HepG2 (cell line): ENCODE data around the gene CACNA1G. TPM values are rescaled to one million over a fixed set of nuclear protein-coding genes. Genes with fewer than 3 reads are reported as not detected.

ENCODE experiments used
- ARNT2 ChIP-seq: sonication (generic); formaldehyde crosslinking; IDR thresholded peaks from 2 replicates; pipeline ENCODE4 v1.8.0; 2022; ENCODE audit warnings: mild to moderate bottlenecking, low read depth, missing genetic modification reagents, moderate library complexity
- EED ChIP-seq: sonication (generic); formaldehyde crosslinking; IDR thresholded peaks from 2 replicates; pipeline ENCODE4 v1.5.0; 2020; ENCODE audit warnings: mild to moderate bottlenecking, missing genetic modification reagents
- EP300 ChIP-seq, 3 experiments: sonication (generic) in 1 of 3; formaldehyde crosslinking in 1 of 3; IDR thresholded peaks; 2 replicates each; pipeline versions ENCODE4 v1.5.1 to v1.6.1; 2011 to 2020; ENCODE audit warnings: low read depth in 2 of 3, low read length in 2 of 3, borderline replicate concordance in 1 of 3, improper control_type of control experiment in 1 of 3, mild to moderate bottlenecking in 1 of 3, missing genetic modification reagents in 1 of 3, moderate library complexity in 1 of 3
- GRHL1 ChIP-seq: sonication (generic); formaldehyde crosslinking; conservative IDR thresholded peaks from 2 replicates; pipeline ENCODE4 v1.8.0; 2022; ENCODE audit warnings: missing genetic modification reagents
- HOXA7 ChIP-seq: sonication (generic); formaldehyde crosslinking; IDR thresholded peaks from 2 replicates; pipeline ENCODE4 v1.8.1; 2022; ENCODE audit warnings: mild to moderate bottlenecking, missing genetic modification reagents, moderate library complexity
- JDP2 ChIP-seq: sonication (generic); formaldehyde crosslinking; IDR thresholded peaks from 2 replicates; pipeline ENCODE4 v1.8.1; 2022; ENCODE audit warnings: missing genetic modification reagents, borderline replicate concordance
- MAFK ChIP-seq, 2 experiments: IDR thresholded peaks in 1 of 2; conservative IDR thresholded peaks in 1 of 2; 2 replicates each; pipeline ENCODE4 v1.6.1; 2011; ENCODE audit warnings: improper control_type of control experiment in 2 of 2, low read length in 2 of 2
- NAIF1 ChIP-seq: sonication (generic); formaldehyde crosslinking; IDR thresholded peaks from 2 replicates; pipeline ENCODE4 v1.5.0; 2020; ENCODE audit warnings: mild to moderate bottlenecking, missing genetic modification reagents, borderline replicate concordance
- SOX5 ChIP-seq: IDR thresholded peaks from 2 replicates; pipeline ENCODE4 v1.6.1; 2016; ENCODE audit warnings: borderline replicate concordance
- TIGD3 ChIP-seq: sonication (generic); formaldehyde crosslinking; IDR thresholded peaks from 2 replicates; pipeline ENCODE4 v1.5.1; 2020; ENCODE audit warnings: mild to moderate bottlenecking, missing genetic modification reagents, borderline replicate concordance
- TMF1 ChIP-seq: sonication (generic); formaldehyde crosslinking; IDR thresholded peaks from 2 replicates; pipeline ENCODE4 v1.8.1; 2022; ENCODE audit warnings: low read depth, missing genetic modification reagents
- XRCC5 ChIP-seq: fragments of 200-400 bp; formaldehyde crosslinking; optimal IDR thresholded peaks from 2 replicates; pipeline ENCODE3; 2017; ENCODE audit warnings: mild to moderate bottlenecking, low read length
- YEATS2 ChIP-seq: sonication (generic); formaldehyde crosslinking; IDR thresholded peaks from 2 replicates; pipeline ENCODE4 v1.4.0; 2020; ENCODE audit warnings: missing genetic modification reagents, borderline replicate concordance
- ZNF180 ChIP-seq: sonication (generic); formaldehyde crosslinking; IDR thresholded peaks from 2 replicates; pipeline ENCODE4 v1.4.0; 2020; ENCODE audit warnings: low read depth, missing genetic modification reagents, borderline replicate concordance
- ZNF543 ChIP-seq: sonication (generic); formaldehyde crosslinking; IDR thresholded peaks from 2 replicates; pipeline ENCODE4 v1.4.0; 2020; ENCODE audit warnings: mild to moderate bottlenecking, missing genetic modification reagents
- ZNF569 ChIP-seq: sonication (generic); formaldehyde crosslinking; IDR thresholded peaks from 2 replicates; pipeline ENCODE4 v1.5.0; 2020; ENCODE audit warnings: mild to moderate bottlenecking, missing genetic modification reagents, moderate library complexity, borderline replicate concordance
- ZNF672 ChIP-seq: sonication (generic); formaldehyde crosslinking; IDR thresholded peaks from 2 replicates; pipeline ENCODE4 v1.8.1; 2022; ENCODE audit warnings: missing genetic modification reagents
- ZNF7 ChIP-seq: IDR thresholded peaks from 2 replicates; pipeline ENCODE4 v1.6.1; 2016; ENCODE audit warnings: missing biosample characterization, missing genetic modification reagents
- polyA plus RNA-seq, 8 experiments: library from polyadenylated mRNA; depleted of rRNA in 3 of 8; stranded (reverse) in 7 of 8; unstranded in 1 of 8; fragments of >200 nt; fragmentation: Illumina TruSeq in 4 of 8; extraction: Trizol in 4 of 8; gene quantifications; 2 replicates each; pipeline versions ENCODE4 v1.2.1 to v1.2.3, GENCODE V29; 2011 to 2016; ENCODE audit warnings: low read depth in 4 of 8, missing spikeins in 1 of 8, mixed read lengths in 1 of 8; ENCODE audit not compliant: insufficient read depth in 1 of 8
- total RNA-seq, 5 experiments: library from RNA; depleted of rRNA; stranded (reverse); fragments of >200 nt; fragmentation: Illumina TruSeq; extraction: Trizol; gene quantifications; 2 replicates each; pipeline ENCODE4 v1.2.3, GENCODE V29; 2016; ENCODE audit warnings: low read depth in 1 of 5
- TF ChIP-seq, protein P1 (sequence below): IDR thresholded peaks from 2 replicates; pipeline ENCODE4 v1.6.1; 2016
- TF ChIP-seq, protein P2 (sequence below): IDR thresholded peaks from 2 replicates; pipeline ENCODE4 v1.6.1; 2012; ENCODE audit warnings: low read depth, low read length, improper control_type of control experiment
- TF ChIP-seq, protein P3 (sequence below): sonication (generic); formaldehyde crosslinking; IDR thresholded peaks from 2 replicates; pipeline ENCODE4 v1.8.1; 2023; ENCODE audit warnings: mild to moderate bottlenecking, inconsistent platforms, moderate library complexity, missing genetic modification reagents, borderline replicate concordance

CACNA1G gene
- total and polyA plus RNA-seq, 2 of the 13 experiments (the other 11 are each of a cell fraction or from before 2014, with no cell fraction given): 0.02 TPM; not detected in 1

DNA sequence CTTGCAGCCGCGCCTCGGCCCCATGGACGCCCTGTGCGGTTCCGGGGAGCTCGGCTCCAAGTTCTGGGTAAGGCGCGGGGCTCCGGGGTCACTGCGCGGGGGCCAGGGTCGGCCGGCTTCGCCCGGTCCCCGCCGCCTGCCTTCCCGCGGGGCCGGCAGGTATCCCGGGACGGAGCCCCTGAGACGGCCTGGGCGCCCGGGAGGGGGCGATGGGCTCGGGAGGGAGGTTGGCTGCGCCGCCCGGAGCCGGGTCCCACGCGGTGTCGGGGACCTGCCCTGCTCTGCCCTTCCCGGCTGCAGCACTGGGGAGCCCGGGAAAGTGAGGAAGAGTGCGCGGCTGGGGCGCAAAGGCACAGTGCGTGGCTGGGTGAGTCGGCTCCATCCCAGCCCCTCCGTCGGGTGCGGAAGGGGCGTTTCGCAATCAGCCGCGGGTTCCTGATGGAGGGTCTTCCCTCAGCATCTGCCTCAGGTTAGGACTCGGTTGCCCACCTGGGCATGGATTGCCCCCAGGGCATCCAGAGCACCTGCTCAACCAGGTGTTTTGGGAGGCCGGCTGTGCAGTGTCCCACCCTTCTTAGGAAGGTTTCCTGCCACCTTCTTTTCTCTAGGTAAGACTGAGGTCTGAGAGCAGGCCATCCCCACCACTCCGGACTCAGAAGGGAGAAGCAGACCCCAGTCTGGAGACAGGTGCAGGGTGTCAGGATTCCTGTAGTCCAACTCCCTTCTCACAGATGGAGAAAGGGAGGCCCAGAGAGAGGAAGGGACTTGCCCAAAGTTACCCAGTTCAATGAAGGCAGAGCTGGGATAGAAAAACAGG, 74.6 kb downstream of the CACNA1G start (continued):
- TF ChIP-seq ARNT2 (CRISPR knock-in tag): peak; percentile 40; the same call in 1 of the 2 replicates
- no peak for TF ChIP-seq EED
- TF ChIP-seq ZNF7 (CRISPR knock-in tag): no peak
- TF ChIP-seq NAIF1 (CRISPR knock-in tag): no peak
- TF ChIP-seq SOX5 (CRISPR knock-in tag): no peak
- TF ChIP-seq JDP2 (CRISPR knock-in tag): no peak; the same call in 1 of the 2 replicates
- no peak for TF ChIP-seq GRHL1 (CRISPR knock-in tag)
- no peak for TF ChIP-seq YEATS2
- no peak for TF ChIP-seq TIGD3 (CRISPR knock-in tag)
- no peak for TF ChIP-seq ZNF569 (CRISPR knock-in tag)
- no peak for TF ChIP-seq EP300 (IDR thresholded peaks at IDR 0.05; ENCODE audit: low read depth in 2 of 2, low read length in 2 of 2)
- no peak for TF ChIP-seq EP300 (CRISPR knock-in tag; IDR thresholded peaks at IDR 0.05; ENCODE audit: borderline replicate concordance)
- TF ChIP-seq, protein P1, sequence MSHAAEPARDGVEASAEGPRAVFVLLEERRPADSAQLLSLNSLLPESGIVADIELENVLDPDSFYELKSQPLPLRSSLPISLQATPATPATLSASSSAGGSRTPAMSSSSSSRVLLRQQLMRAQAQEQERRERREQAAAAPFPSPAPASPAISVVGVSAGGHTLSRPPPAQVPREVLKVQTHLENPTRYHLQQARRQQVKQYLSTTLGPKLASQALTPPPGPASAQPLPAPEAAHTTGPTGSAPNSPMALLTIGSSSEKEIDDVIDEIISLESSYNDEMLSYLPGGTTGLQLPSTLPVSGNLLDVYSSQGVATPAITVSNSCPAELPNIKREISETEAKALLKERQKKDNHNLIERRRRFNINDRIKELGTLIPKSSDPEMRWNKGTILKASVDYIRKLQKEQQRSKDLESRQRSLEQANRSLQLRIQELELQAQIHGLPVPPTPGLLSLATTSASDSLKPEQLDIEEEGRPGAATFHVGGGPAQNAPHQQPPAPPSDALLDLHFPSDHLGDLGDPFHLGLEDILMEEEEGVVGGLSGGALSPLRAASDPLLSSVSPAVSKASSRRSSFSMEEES: 0 out of 2 replicates have a peak, but pooled peaks have one; percentile 5
- no peak for TF ChIP-seq ZNF180 (CRISPR knock-in tag)
- TF ChIP-seq XRCC5: no peak
- TF ChIP-seq, protein P2, sequence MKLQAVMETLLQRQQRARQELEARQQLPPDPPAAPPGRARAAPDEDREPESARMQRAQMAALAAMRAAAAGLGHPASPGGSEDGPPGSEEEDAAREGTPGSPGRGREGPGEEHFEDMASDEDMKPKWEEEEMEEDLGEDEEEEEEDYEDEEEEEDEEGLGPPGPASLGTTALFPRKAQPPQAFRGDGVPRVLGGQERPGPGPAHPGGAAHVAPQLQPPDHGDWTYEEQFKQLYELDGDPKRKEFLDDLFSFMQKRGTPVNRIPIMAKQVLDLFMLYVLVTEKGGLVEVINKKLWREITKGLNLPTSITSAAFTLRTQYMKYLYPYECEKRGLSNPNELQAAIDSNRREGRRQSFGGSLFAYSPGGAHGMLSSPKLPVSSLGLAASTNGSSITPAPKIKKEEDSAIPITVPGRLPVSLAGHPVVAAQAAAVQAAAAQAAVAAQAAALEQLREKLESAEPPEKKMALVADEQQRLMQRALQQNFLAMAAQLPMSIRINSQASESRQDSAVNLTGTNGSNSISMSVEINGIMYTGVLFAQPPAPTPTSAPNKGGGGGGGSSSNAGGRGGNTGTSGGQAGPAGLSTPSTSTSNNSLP: no peak
- TF ChIP-seq HOXA7 (CRISPR knock-in tag): no peak
- TF ChIP-seq MAFK (conservative IDR thresholded peaks at IDR 0.05 in 1 of 2, IDR thresholded peaks at IDR 0.05 in 1 of 2; ENCODE audit: low read length in 2 of 2): no peak
- TF ChIP-seq, protein P3, sequence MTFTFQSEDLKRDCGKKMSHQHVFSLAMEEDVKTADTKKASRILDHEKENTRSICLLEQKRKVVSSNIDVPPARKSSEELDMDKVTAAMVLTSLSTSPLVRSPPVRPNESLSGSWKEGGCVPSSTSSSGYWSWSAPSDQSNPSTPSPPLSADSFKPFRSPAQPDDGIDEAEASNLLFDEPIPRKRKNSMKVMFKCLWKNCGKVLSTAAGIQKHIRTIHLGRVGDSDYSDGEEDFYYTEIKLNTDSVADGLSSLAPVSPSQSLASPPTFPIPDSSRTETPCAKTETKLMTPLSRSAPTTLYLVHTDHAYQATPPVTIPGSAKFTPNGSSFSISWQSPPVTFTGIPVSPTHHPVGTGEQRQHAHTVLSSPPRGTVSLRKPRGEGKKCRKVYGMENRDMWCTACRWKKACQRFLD (CRISPR knock-in tag): 0 out of 2 replicates have a peak, but pooled peaks have one; percentile 30
- TF ChIP-seq TMF1 (CRISPR knock-in tag): no peak
- TF ChIP-seq ZNF672 (CRISPR knock-in tag): no peak
- TF ChIP-seq ZNF543: no peak
